ENCODE results near the gene PCYOX1L. TPM values are rescaled to one million over a fixed set of nuclear protein-coding genes. Genes with fewer than 3 reads are reported as not detected.

Gene PCYOX1L
- polyA plus RNA-seq, 2 of the 4 experiments (the other 2 are of a cell fraction): 2.1 to 6.7 TPM

GRCh38 chr5:149322518-149322917 lies 35.3 kb upstream of the PCYOX1L start:
- Histone ChIP-seq H3K4me1 (peaks cover 25% of the 10 kb centered on the region), H3K9me3 (no peaks in the 10 kb centered on the region), H3K27ac (no peak overlapping the region; a peak in 1 of 6 replicates), H3K4me2 (no peak overlapping the region), H3K4me3 (no peak overlapping the region)
- no peak for DNase-seq (ENCODE audit: low read depth in 1 of 2, low spot score in 1 of 2)
- WGBS (ENCODE audit: missing lambda C conversion rate): 85% methylated on average over 11 of the region's 12 CpGs
- ChIA-PET CTCF (interaction anchor here (1.3 to 21.3 kb wide), 6 partner anchors 10 to 314 kb away, joined by 3 to 275 read pairs (median 3); partner anchors contain the start of gene IL17B), POLR2A (interaction anchor here (1.7 kb wide), 1 partner anchor 23 kb away, joined by 5 read pairs; the partner anchor contains the start of gene GRPEL2)
- no peak for ATAC-seq
- no peak for FAIRE-seq
- no peak for TF ChIP-seq FOSB (CRISPR knock-in tag; IDR thresholded peaks at IDR 0.05)
- TF ChIP-seq CBX8 (IDR thresholded peaks at IDR 0.05): no peak
- no peak for TF ChIP-seq CHD2 (IDR thresholded peaks at IDR 0.05; ENCODE audit: low read length, partially characterized antibody)
- TF ChIP-seq MAZ (IDR thresholded peaks at IDR 0.05; ENCODE audit: borderline replicate concordance, low read depth, low read length): no peak
- TF ChIP-seq EHF (CRISPR knock-in tag; IDR thresholded peaks at IDR 0.05): no peak
- no peak for TF ChIP-seq MYC (IDR thresholded peaks at IDR 0.05; ENCODE audit: borderline replicate concordance, low read length)
- TF ChIP-seq ESRRA (IDR thresholded peaks at IDR 0.05; ENCODE audit: borderline replicate concordance, low read length): no peak

DNA sequence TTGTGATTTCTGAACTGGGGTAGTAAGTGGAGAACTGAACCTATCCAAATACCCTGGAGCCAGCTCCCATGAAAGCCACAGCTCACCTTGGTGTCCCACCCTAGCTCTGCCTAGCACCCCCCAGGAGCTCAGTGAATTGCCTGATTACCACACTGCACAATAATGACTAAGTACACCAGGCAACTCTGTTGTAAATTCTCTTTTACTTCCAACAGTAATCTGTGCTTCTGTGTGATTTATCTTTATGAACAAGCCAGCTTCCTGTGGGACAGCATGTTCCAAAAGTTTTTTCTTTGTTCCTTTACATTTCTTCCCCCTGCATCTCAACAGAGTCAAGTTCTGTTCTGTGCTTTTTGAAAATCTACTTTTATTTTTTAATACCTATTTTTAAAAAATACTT lies 34.6 kb upstream of the PCYOX1L start:
- Histone ChIP-seq H3K9me3 (no peaks in the 10 kb centered on the region), H3K27ac (no peak overlapping the region; a peak in 1 of 6 replicates), H3K4me3 (no peak overlapping the region), H3K4me1 (peaks cover 25% of the 10 kb centered on the region), H3K4me2 (no peak overlapping the region)
- no peak for DNase-seq (ENCODE audit: low read depth in 1 of 2, low spot score in 1 of 2)
- no peak for FAIRE-seq
- POLR2A ChIA-PET: interaction anchor here (1.7 kb wide), 1 partner anchor 22 kb away, joined by 5 read pairs; the partner anchor contains the start of gene GRPEL2
- ATAC-seq: no peak
- CTCF ChIA-PET: interaction anchor here (0.8 to 21.3 kb wide), 6 partner anchors 10 to 313 kb away, joined by 3 to 275 read pairs (median 3); partner anchors contain the start of gene IL17B
- TF ChIP-seq, protein P1, sequence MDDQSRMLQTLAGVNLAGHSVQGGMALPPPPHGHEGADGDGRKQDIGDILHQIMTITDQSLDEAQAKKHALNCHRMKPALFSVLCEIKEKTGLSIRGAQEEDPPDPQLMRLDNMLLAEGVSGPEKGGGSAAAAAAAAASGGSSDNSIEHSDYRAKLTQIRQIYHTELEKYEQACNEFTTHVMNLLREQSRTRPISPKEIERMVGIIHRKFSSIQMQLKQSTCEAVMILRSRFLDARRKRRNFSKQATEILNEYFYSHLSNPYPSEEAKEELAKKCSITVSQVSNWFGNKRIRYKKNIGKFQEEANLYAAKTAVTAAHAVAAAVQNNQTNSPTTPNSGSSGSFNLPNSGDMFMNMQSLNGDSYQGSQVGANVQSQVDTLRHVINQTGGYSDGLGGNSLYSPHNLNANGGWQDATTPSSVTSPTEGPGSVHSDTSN (IDR thresholded peaks at IDR 0.05): no peak
- TF ChIP-seq CHD4 (IDR thresholded peaks at IDR 0.05; ENCODE audit: borderline replicate concordance): no peak
- TF ChIP-seq POLR2AphosphoS2 (conservative IDR thresholded peaks at IDR 0.05; ENCODE audit: low read length): no peak
- TF ChIP-seq, protein P2, sequence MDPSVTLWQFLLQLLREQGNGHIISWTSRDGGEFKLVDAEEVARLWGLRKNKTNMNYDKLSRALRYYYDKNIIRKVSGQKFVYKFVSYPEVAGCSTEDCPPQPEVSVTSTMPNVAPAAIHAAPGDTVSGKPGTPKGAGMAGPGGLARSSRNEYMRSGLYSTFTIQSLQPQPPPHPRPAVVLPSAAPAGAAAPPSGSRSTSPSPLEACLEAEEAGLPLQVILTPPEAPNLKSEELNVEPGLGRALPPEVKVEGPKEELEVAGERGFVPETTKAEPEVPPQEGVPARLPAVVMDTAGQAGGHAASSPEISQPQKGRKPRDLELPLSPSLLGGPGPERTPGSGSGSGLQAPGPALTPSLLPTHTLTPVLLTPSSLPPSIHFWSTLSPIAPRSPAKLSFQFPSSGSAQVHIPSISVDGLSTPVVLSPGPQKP (IDR thresholded peaks at IDR 0.05; ENCODE audit: low read depth, low read length): no peak
- no peak for TF ChIP-seq RCOR1 (IDR thresholded peaks at IDR 0.05; ENCODE audit: low read depth, low read length)
- TF ChIP-seq NFE2L2 (conservative IDR thresholded peaks at IDR 0.05; ENCODE audit: low read length): no peak
- TF ChIP-seq PHF8 (IDR thresholded peaks at IDR 0.05; ENCODE audit: borderline replicate concordance, low read depth): no peak
- TF ChIP-seq CTCF (IDR thresholded peaks at IDR 0.05): no peak
- TF ChIP-seq CHD2 (IDR thresholded peaks at IDR 0.05; ENCODE audit: low read length, partially characterized antibody): no peak
- TF ChIP-seq SREBF2 (IDR thresholded peaks at IDR 0.05): no peak
- no peak for TF ChIP-seq FOSL2 (IDR thresholded peaks at IDR 0.05)
- no peak for TF ChIP-seq FOSL2 (CRISPR knock-in tag; IDR thresholded peaks at IDR 0.05)
- TF ChIP-seq MYC (IDR thresholded peaks at IDR 0.05; ENCODE audit: borderline replicate concordance, low read length): no peak
- TF ChIP-seq MAFK (IDR thresholded peaks at IDR 0.05; ENCODE audit: partially characterized antibody): no peak
- TF ChIP-seq HOXB13 (CRISPR knock-in tag; IDR thresholded peaks at IDR 0.05; ENCODE audit: low read depth): no peak
- TF ChIP-seq CEBPB (IDR thresholded peaks at IDR 0.05): no peak
